ENCODE measurements around the gene SSBP4.

SSBP4 gene

GRCh38 chr19:18476507-18477041 lies 57.4 kb downstream of the SSBP4 start:
- no peak overlapping the region for H3K4me3 ChIP-seq (ENCODE audit: low read depth, low read length)
- POLR2A ChIA-PET: no interaction called here
- DNase-seq (ENCODE audit: low read depth, low spot score): no peak
- no peak for TF ChIP-seq CTCF (IDR thresholded peaks at IDR 0.05; ENCODE audit: insufficient read depth, low read length, missing control alignments)
- CTCF ChIA-PET: interaction anchor here (0.9 to 16.0 kb wide), 4 partner anchors 8 to 15 kb away, joined by 3 to 117 read pairs (median 4); no protein-coding TSS in a partner anchor

- POLR2A ChIA-PET: no interaction called here
- CTCF ChIA-PET: interaction anchor here (0.9 to 16.0 kb wide), 4 partner anchors 7 to 16 kb away, joined by 3 to 117 read pairs (median 35); no protein-coding TSS in a partner anchor
- no peak for DNase-seq (ENCODE audit: low read depth, low spot score)
- no peak overlapping the region for H3K4me3 ChIP-seq (ENCODE audit: low read depth, low read length)
- no peak for TF ChIP-seq CTCF (IDR thresholded peaks at IDR 0.05; ENCODE audit: insufficient read depth, low read length, missing control alignments)
Measured at GRCh38 chr19:18477042-18477779, 58.0 kb downstream of the SSBP4 start.

- ChIA-PET POLR2A (no interaction called here), CTCF (interaction anchor here (1.0 to 16.0 kb wide), 4 partner anchors 8 to 16 kb away, joined by 4 to 117 read pairs (median 36); no protein-coding TSS in a partner anchor)
- DNase-seq (ENCODE audit: low read depth, low spot score): no peak
- no peak for TF ChIP-seq CTCF (IDR thresholded peaks at IDR 0.05; ENCODE audit: insufficient read depth, low read length, missing control alignments)
- no peak overlapping the region for H3K4me3 ChIP-seq (ENCODE audit: low read depth, low read length)
Measured at GRCh38 chr19:18477974-18478373, 58.8 kb downstream of the SSBP4 start.

DNA sequence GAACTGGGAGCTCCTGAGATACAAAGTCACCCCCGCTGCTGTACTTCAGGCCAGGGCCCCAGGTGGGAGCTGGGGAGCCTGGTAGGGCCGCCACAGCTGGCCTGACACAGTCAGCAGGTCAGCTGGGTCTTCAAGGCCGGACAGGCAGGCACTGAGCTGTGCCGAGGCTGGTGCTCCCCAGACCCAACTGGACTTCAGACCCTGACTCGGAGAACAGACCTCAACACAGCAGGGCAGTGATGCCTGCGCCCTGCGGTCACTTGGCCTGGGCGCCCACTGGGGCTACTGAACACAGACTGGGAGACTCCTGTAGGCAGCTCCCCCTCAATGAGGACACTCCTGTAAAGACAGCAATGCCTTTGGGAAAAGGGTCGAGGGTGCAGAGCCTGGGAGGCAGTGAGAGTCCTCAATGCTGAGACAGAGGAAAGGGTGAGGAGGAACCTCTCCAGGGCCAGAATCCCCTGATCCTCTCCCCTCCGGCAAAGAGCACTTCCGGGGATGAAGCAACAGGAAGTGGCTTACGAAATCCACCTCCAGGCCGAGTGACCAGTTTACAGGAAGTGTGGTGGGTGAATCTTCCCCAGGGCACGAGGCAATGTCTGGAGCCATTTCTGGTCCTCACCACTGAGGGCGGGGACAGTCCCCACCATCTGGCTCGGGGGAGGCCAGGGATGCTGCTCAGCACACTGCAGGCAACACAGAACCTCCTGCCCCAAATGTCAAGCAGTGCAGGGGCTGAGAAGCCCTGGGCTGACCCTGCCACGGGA lies 59.5 kb downstream of the SSBP4 start:
- DNase-seq (ENCODE audit: low read depth, low spot score): peak; percentile 67
- POLR2A ChIA-PET: no interaction called here
- no peak overlapping the region for H3K4me3 ChIP-seq (ENCODE audit: low read depth, low read length)
- CTCF ChIA-PET: interaction anchor here (1.0 to 16.0 kb wide), 4 partner anchors 9 to 17 kb away, joined by 4 to 117 read pairs (median 36); no protein-coding TSS in a partner anchor
- no peak for TF ChIP-seq CTCF (IDR thresholded peaks at IDR 0.05; ENCODE audit: insufficient read depth, low read length, missing control alignments)

- ChIA-PET CTCF (interaction anchor here (1.0 to 16.0 kb wide), 6 partner anchors 9 to 367 kb away, joined by 3 to 117 read pairs (median 4); no protein-coding TSS in a partner anchor), POLR2A (interaction anchor here (1.0 to 1.1 kb wide), 2 partner anchors 13 to 22 kb away, joined by 3 to 7 read pairs; no protein-coding TSS in a partner anchor)
- TF ChIP-seq CTCF (IDR thresholded peaks at IDR 0.05; ENCODE audit: insufficient read depth, low read length, missing control alignments): no peak
- DNase-seq (ENCODE audit: low read depth, low spot score): no peak
- H3K4me3 ChIP-seq (ENCODE audit: low read depth, low read length): no peak overlapping the region; the same call in 1 of the 2 replicates
Measured at GRCh38 chr19:18480006-18480691, 61.0 kb downstream of the SSBP4 start.

Measured in AG04449 (cell line).